CD14-positive monocyte (primary cell): ENCODE results near the gene PVALEF. TPM values are rescaled to one million over a fixed set of nuclear protein-coding genes. Genes with fewer than 3 reads are reported as not detected.
A peak's percentile ranks its signal among the peaks of the same experiment; 100 is the strongest.

Experiments used
- DNase-seq, 3 donors: peaks; one replicate each; pipeline ENCODE4 v3.0.0-alpha.2; 2011 to 2022
- H2AFZ ChIP-seq: 2 replicates; pipeline ENCODE4 v1.6.0; 2012; ENCODE audit warnings: mild to moderate bottlenecking, low read depth, low read length, inconsistent platforms; ENCODE audit not compliant: insufficient read depth, poor library complexity, severe bottlenecking
- H3K27ac ChIP-seq, 2 donors: 1 replicate in 1 of 2; 2 replicates in 1 of 2; pipeline ENCODE4 v1.5.1; 2012 to 2013; ENCODE audit warnings: low read length in 2 of 2, control low read depth in 1 of 2, inconsistent platforms in 1 of 2, low read depth in 1 of 2, mild to moderate bottlenecking in 1 of 2
- H3K27me3 ChIP-seq, 2 donors: one replicate each; pipeline versions ENCODE4 v1.6.0 to v1.6.1; 2011 to 2013; ENCODE audit warnings: low read length in 2 of 2; ENCODE audit not compliant: control insufficient read depth in 2 of 2, insufficient read depth in 2 of 2
- H3K36me3 ChIP-seq, 2 donors: replicated peaks in 1 of 2; 1 replicate in 1 of 2; 2 replicates in 1 of 2; pipeline versions ENCODE4 v1.5.1 to v1.6.1; 2012 to 2013; ENCODE audit warnings: low read length in 2 of 2, control low read depth in 1 of 2, inconsistent platforms in 1 of 2, mild to moderate bottlenecking in 1 of 2; ENCODE audit not compliant: insufficient read depth in 2 of 2, control insufficient read depth in 1 of 2
- H3K4me1 ChIP-seq, 2 donors: 1 replicate in 1 of 2; 2 replicates in 1 of 2; pipeline versions ENCODE4 v1.5.1 to v1.6.1; 2012 to 2013; ENCODE audit warnings: low read length in 2 of 2, control low read depth in 1 of 2, inconsistent platforms in 1 of 2, mild to moderate bottlenecking in 1 of 2, moderate library complexity in 1 of 2; ENCODE audit not compliant: insufficient read depth in 2 of 2, control insufficient read depth in 1 of 2
- H3K4me2 ChIP-seq: replicated peaks from 2 replicates; pipeline ENCODE3; 2012; ENCODE audit warnings: low read length, moderate library complexity, mild to moderate bottlenecking; ENCODE audit not compliant: poor library complexity, severe bottlenecking; ENCODE audit errors: extremely low read depth
- H3K4me3 ChIP-seq, 3 experiments: fragments of 200-600 bp in 1 of 3; sonication (generic) in 1 of 3; replicated peaks in 1 of 3; 1 replicate in 2 of 3; 2 replicates in 1 of 3; pipeline ENCODE4 v1.5.1; 2011 to 2013; ENCODE audit warnings: low read length in 3 of 3, mild to moderate bottlenecking in 3 of 3, control low read depth in 2 of 3, low read depth in 2 of 3, inconsistent platforms in 1 of 3, moderate library complexity in 1 of 3
- H3K79me2 ChIP-seq: 2 replicates; pipeline ENCODE4 v1.6.0; 2012; ENCODE audit warnings: mild to moderate bottlenecking, control low read depth, inconsistent platforms, low read length, moderate library complexity; ENCODE audit not compliant: insufficient read depth
- H3K9ac ChIP-seq: 2 replicates; pipeline ENCODE4 v1.6.0; 2017; ENCODE audit warnings: low read length, mild to moderate bottlenecking; ENCODE audit not compliant: insufficient read depth, poor library complexity, severe bottlenecking
- H3K9me3 ChIP-seq, 2 donors: replicated peaks in 1 of 2; 1 replicate in 1 of 2; 2 replicates in 1 of 2; pipeline versions ENCODE4 v1.5.1 to v1.6.1; 2012 to 2013; ENCODE audit warnings: low read length in 2 of 2, control low read depth in 1 of 2; ENCODE audit not compliant: control insufficient read depth in 1 of 2, insufficient read depth in 1 of 2
- H4K20me1 ChIP-seq: 2 replicates; pipeline ENCODE4 v1.6.0; 2012; ENCODE audit warnings: mild to moderate bottlenecking, low read length, control low read depth, moderate library complexity; ENCODE audit not compliant: insufficient read depth
- H3K27ac Mint-ChIP-seq, 7 donors: one replicate each; pipeline ENCODE4 v1.8.0; 2020; ENCODE audit warnings: mild to moderate bottlenecking in 7 of 7, mixed read lengths in 7 of 7, moderate library complexity in 6 of 7, inconsistent platforms in 2 of 7
- H3K27me3 Mint-ChIP-seq, 3 donors: one replicate each; pipeline ENCODE4 v1.8.0; 2021 to 2022; ENCODE audit warnings: low read depth in 3 of 3, mild to moderate bottlenecking in 3 of 3, mixed read lengths in 3 of 3, moderate library complexity in 3 of 3, inconsistent platforms in 1 of 3
- H3K36me3 Mint-ChIP-seq, 2 donors: one replicate each; pipeline ENCODE4 v1.8.0; 2020; ENCODE audit warnings: mixed read lengths in 2 of 2, inconsistent platforms in 1 of 2, mild to moderate bottlenecking in 1 of 2
- H3K4me1 Mint-ChIP-seq: one replicate; pipeline ENCODE4 v1.8.0; 2020; ENCODE audit warnings: mild to moderate bottlenecking, mixed read lengths
- H3K4me3 Mint-ChIP-seq, 2 donors: one replicate each; pipeline ENCODE4 v1.8.0; 2020; ENCODE audit warnings: mild to moderate bottlenecking in 2 of 2, mixed read lengths in 2 of 2, moderate library complexity in 1 of 2
- H3K9me3 Mint-ChIP-seq, 7 donors: one replicate each; pipeline ENCODE4 v1.8.0; 2020 to 2022; ENCODE audit warnings: mixed read lengths in 7 of 7, mild to moderate bottlenecking in 6 of 7, moderate library complexity in 6 of 7, inconsistent platforms in 2 of 7
- CTCF ChIP-seq: fragments of 200-600 bp; IDR thresholded peaks from one replicate; pipeline ENCODE4 v1.8.0; 2022; ENCODE audit warnings: antibody characterized with exemption, mild to moderate bottlenecking
- WGBS: methylation state at CpG from one replicate; pipeline ENCODE4 v1.1.5; 2013; ENCODE audit warnings: missing lambda C conversion rate; ENCODE audit not compliant: insufficient coverage; 5-methylcytosine and 5-hydroxymethylcytosine counted together
- intact Hi-C, 2 donors: fragments of 100-400 bp; cut with micrococcal nuclease; formaldehyde crosslinking; loops; one replicate each; pipeline versions ENCODE4 v1.15.0 to v1.15.1; 2023
- polyA plus RNA-seq, 3 donors: library from polyadenylated mRNA; depleted of rRNA in 1 of 3; unstranded in 2 of 3; stranded (reverse) in 1 of 3; fragments of 300-500 nt in 2 of 3; fragments of >200 nt in 1 of 3; fragmentation: Illumina TruSeq in 2 of 3; gene quantifications; 1 replicate in 2 of 3; 2 replicates in 1 of 3; pipeline ENCODE4 v1.2.3, GENCODE V29; 2012 to 2021

The PVALEF gene
- polyA plus RNA-seq, 3 donors, result not detected

GRCh38 chr17:81142301-81143199 lies 22.8 kb upstream of the PVALEF start:
- H3K9me3 ChIP-seq, result no peaks in the 10 kb centered on the region
- no peak overlapping the region for H3K9ac ChIP-seq
- 59% methylated on average over 22 of the region's 25 CpGs for WGBS
- Mint-ChIP-seq H3K9me3 (peaks cover 0 to 7% (median 2%) of the 10 kb centered on the region in 7 donors), H3K4me3 (peak overlapping the region in 1 of 2 donors; percentile 11), H3K4me1 (peaks cover 17% of the 10 kb centered on the region), H3K27me3 (peaks cover 1 to 4% (median 2%) of the 10 kb centered on the region in 3 donors), H3K36me3 (peaks cover 8 to 19% of the 10 kb centered on the region in 2 donors), H3K27ac (peak overlapping the region in 1 of 7 donors; percentile 46)
- peak; percentile 82 to 84 (median 83) for DNase-seq
- no peaks in the 10 kb centered on the region for H3K27me3 ChIP-seq
- H3K4me1 ChIP-seq, result peaks cover 4 to 18% of the 10 kb centered on the region in 2 donors
- H4K20me1 ChIP-seq, result peaks cover 47% of the 10 kb centered on the region
- peak; percentile 76 for TF ChIP-seq CTCF
- H3K79me2 ChIP-seq, result peaks cover 1% of the 10 kb centered on the region
- H2AFZ ChIP-seq, result no peak overlapping the region
- no peak overlapping the region for H3K4me3 ChIP-seq
- intact Hi-C loops, result loop anchor here (1.0 to 5.0 kb wide), 7 partner anchors 45 to 340 kb away; partner anchors contain the start of gene CEP131 (in 1 of the 2)
- H3K36me3 ChIP-seq, result no peaks in the 10 kb centered on the region
- H3K27ac ChIP-seq, result no peak overlapping the region
- H3K4me2 ChIP-seq, result no peak overlapping the region

GRCh38 chr17:81143200-81143527 lies 22.1 kb upstream of the PVALEF start:
- H3K4me3 Mint-ChIP-seq, result no peak overlapping the region
- H3K9me3 Mint-ChIP-seq, result peaks cover 0 to 7% (median 2%) of the 10 kb centered on the region in 7 donors
- peaks cover 41% of the 10 kb centered on the region for H4K20me1 ChIP-seq
- 91% methylated on average over 8 of the region's 11 CpGs for WGBS
- TF ChIP-seq CTCF, result no peak
- peaks cover 4% of the 10 kb centered on the region for H3K79me2 ChIP-seq
- H3K36me3 ChIP-seq, result no peaks in the 10 kb centered on the region
- H3K27ac ChIP-seq, result no peak overlapping the region
- no peaks in the 10 kb centered on the region for H3K27me3 ChIP-seq
- no peak overlapping the region for H3K4me2 ChIP-seq
- H3K9me3 ChIP-seq, result no peaks in the 10 kb centered on the region
- H3K4me1 ChIP-seq, result peaks cover 4 to 19% of the 10 kb centered on the region in 2 donors
- H3K4me3 ChIP-seq, result no peak overlapping the region
- H2AFZ ChIP-seq, result no peak overlapping the region
- peaks cover 8 to 19% of the 10 kb centered on the region in 2 donors for H3K36me3 Mint-ChIP-seq
- DNase-seq, result no peak
- intact Hi-C loops, result loop anchor here (2.0 to 5.0 kb wide), 5 partner anchors 44 to 339 kb away; partner anchors contain the start of gene CEP131 (in 1 of the 2)
- H3K27ac Mint-ChIP-seq, result peak overlapping the region in 1 of 7 donors; percentile 3
- H3K9ac ChIP-seq, result no peak overlapping the region
- peaks cover 18% of the 10 kb centered on the region for H3K4me1 Mint-ChIP-seq
- H3K27me3 Mint-ChIP-seq, result peaks cover 1 to 4% (median 2%) of the 10 kb centered on the region in 3 donors
